ENCODE data around the gene ACADS.
A peak's percentile ranks its signal among the peaks of the same experiment; 100 is the strongest.

ACADS gene

GRCh38 chr12:120721866-120722265 is 3.8 kb upstream of the ACADS start:
- Histone ChIP-seq H3K27me3 (no peaks in the 10 kb centered on the region), H3K4me3 (no peak overlapping the region), H3K4me1 (peaks cover 0 to 17% (median 8%) of the 10 kb centered on the region in 4 donors), H3K9me3 (no peaks in the 10 kb centered on the region), H3K27ac (no peak overlapping the region), H3K36me3 (peaks cover 43 to 68% (median 56%) of the 10 kb centered on the region in 3 donors)
- DNase-seq = no peak
- no peak for TF ChIP-seq CTCF (IDR thresholded peaks at IDR 0.05)
- intact Hi-C loops (cut with DNase I; ENCODE audit: low total_unique reads) = loop anchor here (10.0 kb wide), 1 partner anchor 183 kb away; the partner anchor contains the start of gene SPPL3

GRCh38 chr12:120722784-120723183 is 2.8 kb upstream of the ACADS start:
- peaks cover 34 to 62% (median 50%) of the 10 kb centered on the region in 3 donors for H3K36me3 ChIP-seq
- intact Hi-C loops (cut with DNase I; ENCODE audit: low total_unique reads) = loop anchor here (10.0 kb wide), 1 partner anchor 182 kb away; the partner anchor contains the start of gene SPPL3
- H3K9me3 ChIP-seq = no peaks in the 10 kb centered on the region
- peaks cover 0 to 17% (median 10%) of the 10 kb centered on the region in 4 donors for H3K4me1 ChIP-seq
- TF ChIP-seq CTCF (IDR thresholded peaks at IDR 0.05) = no peak
- H3K4me3 ChIP-seq = no peak overlapping the region
- no peaks in the 10 kb centered on the region for H3K27me3 ChIP-seq
- no peak for DNase-seq
- H3K27ac ChIP-seq = no peak overlapping the region

GRCh38 chr12:120724720-120725119 is 906 bp upstream of the ACADS start:
- H3K27ac ChIP-seq = peak overlapping the region in 1 of 2 donors; percentile 82
- no peaks in the 10 kb centered on the region for H3K27me3 ChIP-seq
- no peak for DNase-seq
- H3K36me3 ChIP-seq = peaks cover 23 to 59% (median 39%) of the 10 kb centered on the region in 3 donors
- intact Hi-C loops (cut with DNase I; ENCODE audit: low total_unique reads) = loop anchor here (10.0 kb wide), 1 partner anchor 180 kb away; the partner anchor contains the start of gene SPPL3
- no peaks in the 10 kb centered on the region for H3K9me3 ChIP-seq
- TF ChIP-seq CTCF (IDR thresholded peaks at IDR 0.05) = no peak
- no peak overlapping the region for H3K4me3 ChIP-seq
- peaks cover 0 to 17% (median 10%) of the 10 kb centered on the region in 4 donors for H3K4me1 ChIP-seq

GRCh38 chr12:120725151-120725658 is 421 bp upstream of the ACADS start:
- Histone ChIP-seq H3K36me3 (peaks cover 18 to 59% (median 35%) of the 10 kb centered on the region in 3 donors), H3K27ac (peak overlapping the region; percentile 82 to 86), H3K9me3 (no peaks in the 10 kb centered on the region), H3K4me1 (peaks cover 0 to 17% (median 10%) of the 10 kb centered on the region in 4 donors), H3K4me3 (peak overlapping the region; percentile 66 to 72), H3K27me3 (no peaks in the 10 kb centered on the region)
- DNase-seq = no peak
- TF ChIP-seq CTCF (IDR thresholded peaks at IDR 0.05) = no peak
- intact Hi-C loops (cut with DNase I; ENCODE audit: low total_unique reads) = loop anchor here (10.0 kb wide), 1 partner anchor 180 kb away; the partner anchor contains the start of gene SPPL3

- Histone ChIP-seq H3K9me3 (no peaks in the 10 kb centered on the region), H3K27me3 (no peaks in the 10 kb centered on the region), H3K4me1 (peaks cover 0 to 17% (median 10%) of the 10 kb centered on the region in 4 donors), H3K27ac (peak overlapping the region; percentile 82 to 86), H3K4me3 (peak overlapping the region; percentile 66 to 72), H3K36me3 (peaks cover 13 to 58% (median 22%) of the 10 kb centered on the region in 3 donors)
- no peak for TF ChIP-seq CTCF (IDR thresholded peaks at IDR 0.05)
- intact Hi-C loops (cut with DNase I; ENCODE audit: low total_unique reads) = loop anchor here (10.0 kb wide), 1 partner anchor 178 kb away; the partner anchor contains the start of gene SPPL3
- DNase-seq = no peak
Measured at GRCh38 chr12:120726510-120726793, 826 bp downstream of the ACADS start.

Measured in tibial artery (tissue), 4 donors.